Caco-2 (cell line): Measurements from ENCODE around the gene NABP2. TPM values are rescaled to one million over a fixed set of nuclear protein-coding genes. Genes with fewer than 3 reads are reported as not detected.

Experiments
- BruUV-seq: library from RNA; stranded (reverse); fragments of 400-500 nt; replicated peaks from 2 replicates; lab custom pipeline; 2021; lab: Mats Ljungman, UMichigan
- CTCF ChIA-PET: fragments of 300-600 bp; sonication (Branson Sonifier 250); formaldehyde crosslinking; loops from one replicate; lab custom pipeline; 2022; ENCODE audit warnings: antibody characterized with exemption; lab: Charles Lee
- POLR2A ChIA-PET: fragments of 300-600 bp; sonication (Branson Sonifier 250); formaldehyde crosslinking; loops from one replicate; lab custom pipeline; 2022; ENCODE audit warnings: antibody characterized with exemption; lab: Charles Lee
- DNase-seq, 2 experiments: peaks; one replicate each; pipeline versions ENCODE4 v3.0.0 to v3.0.0-alpha.2; 2020 to 2022
- H3K27me3 ChIP-seq: replicated peaks from 2 replicates; pipeline ENCODE4 v1.6.0; 2011; ENCODE audit warnings: low read length; ENCODE audit not compliant: control insufficient read depth, insufficient read depth
- H3K36me3 ChIP-seq: 2 replicates; pipeline ENCODE4 v1.5.1; 2011; ENCODE audit warnings: low read length; ENCODE audit not compliant: control insufficient read depth, insufficient read depth
- H3K4me1 ChIP-seq: fragments of 250-450 bp; sonication (Bioruptor Pico); 2 replicates; pipeline ENCODE4 v1.5.1; 2020; ENCODE audit warnings: mild to moderate bottlenecking
- H3K4me3 ChIP-seq: 2 replicates; pipeline ENCODE4 v1.5.1; 2011; ENCODE audit warnings: low read depth, mild to moderate bottlenecking, control low read depth, low read length
- H3K9me3 ChIP-seq: fragments of 250-450 bp; sonication (Bioruptor Pico); 2 replicates; pipeline ENCODE4 v1.5.1; 2020; ENCODE audit warnings: mild to moderate bottlenecking, moderate library complexity
- H3K27ac Mint-ChIP-seq: one replicate; pipeline ENCODE4 v1.8.0; 2022; ENCODE audit warnings: mixed read lengths; ENCODE audit not compliant: unreplicated experiment
- H3K27me3 Mint-ChIP-seq: one replicate; pipeline ENCODE4 v1.8.0; 2022; ENCODE audit warnings: mixed read lengths; ENCODE audit not compliant: insufficient read depth, unreplicated experiment
- H3K36me3 Mint-ChIP-seq: one replicate; pipeline ENCODE4 v1.8.0; 2022; ENCODE audit warnings: mild to moderate bottlenecking, mixed read lengths; ENCODE audit not compliant: insufficient read depth, unreplicated experiment
- H3K4me1 Mint-ChIP-seq: one replicate; pipeline ENCODE4 v1.8.0; 2022; ENCODE audit warnings: low read depth, mixed read lengths; ENCODE audit not compliant: unreplicated experiment
- H3K4me3 Mint-ChIP-seq: one replicate; pipeline ENCODE4 v1.8.0; 2022; ENCODE audit warnings: mild to moderate bottlenecking, moderate library complexity, mixed read lengths; ENCODE audit not compliant: unreplicated experiment
- H3K9me3 Mint-ChIP-seq: one replicate; pipeline ENCODE4 v1.8.0; 2022; ENCODE audit warnings: mixed read lengths; ENCODE audit not compliant: unreplicated experiment
- CTCF ChIP-seq, 2 experiments: fragments of 200-600 bp in 1 of 2; IDR thresholded peaks; 1 replicate in 1 of 2; 2 replicates in 1 of 2; pipeline versions ENCODE4 v1.5.1 to v1.8.0; 2011 to 2022; ENCODE audit warnings: antibody characterized with exemption in 1 of 2, control low read depth in 1 of 2, inconsistent platforms in 1 of 2, low read depth in 1 of 2, low read length in 1 of 2, mild to moderate bottlenecking in 1 of 2, moderate library complexity in 1 of 2; ENCODE audit not compliant: insufficient read depth in 1 of 2, severe bottlenecking in 1 of 2, unreplicated experiment in 1 of 2
- intact Hi-C: fragments of 100-400 bp; cut with micrococcal nuclease; formaldehyde crosslinking; loops from one replicate; pipeline ENCODE4 v1.10.0; 2022; ENCODE audit not compliant: unreplicated experiment
- total RNA-seq: library from RNA; stranded (reverse); gene quantifications from 2 replicates; pipeline ENCODE4 v1.2.3, GENCODE V29; 2022

NABP2 gene
- total RNA-seq, 1 experiment from 2014 or later, result 32.1 TPM

DNA sequence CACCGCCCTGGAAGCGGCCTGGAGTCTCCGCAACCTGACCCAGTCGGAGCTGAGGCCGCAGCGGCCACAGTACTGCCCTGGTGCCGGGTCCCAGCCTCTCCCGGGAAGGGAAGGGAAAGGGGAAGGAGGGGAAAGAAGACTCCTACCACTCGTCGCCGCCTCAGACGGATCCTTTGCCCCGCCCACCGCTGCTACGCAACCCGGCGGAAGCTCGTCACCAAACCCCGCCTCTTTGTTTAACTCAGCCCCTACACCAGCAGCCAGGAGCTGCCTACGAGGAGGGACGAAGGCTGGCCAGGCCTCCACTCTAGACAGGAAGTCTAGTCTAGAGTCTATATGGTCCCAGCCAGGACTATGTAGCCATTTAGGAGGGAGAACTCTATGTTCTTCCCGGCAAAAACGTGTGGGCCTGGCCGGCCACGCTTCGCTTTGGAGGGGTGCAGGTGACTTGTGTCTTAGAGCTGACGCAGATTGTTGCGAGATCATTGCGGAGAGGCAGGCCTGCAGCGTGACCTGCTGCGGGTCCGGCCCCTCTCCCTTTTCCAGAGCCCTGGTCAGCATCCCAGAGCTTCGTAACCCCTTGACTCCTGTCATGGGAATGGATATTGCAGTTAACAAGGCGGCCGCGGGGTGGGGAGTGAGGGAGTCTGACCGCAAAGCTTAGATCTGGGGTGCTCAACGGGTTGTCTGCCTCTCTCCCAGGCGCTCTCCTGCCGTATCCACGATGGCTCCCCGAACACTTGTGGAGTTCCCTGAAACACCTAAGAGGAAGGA is 2.2 kb upstream of the NABP2 start, which contains the start of gene RNF41:
Gene RNF41 (minus strand): TSS at position 166 of the 774 bp plus-strand sequence. CDS start 7,875 bp downstream, outside the sequence.
- Mint-ChIP-seq H3K27ac (peak within 1 kb of the TSS; percentile 98), H3K27me3 (no peaks in the 10 kb centered on the region), H3K4me1 (peaks cover under 1% of the 10 kb centered on the region), H3K9me3 (peaks cover under 1% of the 10 kb centered on the region), H3K4me3 (peak within 1 kb of the TSS; percentile 99), H3K36me3 (peaks cover 41% of the 10 kb centered on the region)
- POLR2A ChIA-PET, result interaction anchor here (0.6 to 2.8 kb wide), 24 partner anchors 9 to 1121 kb away, joined by 3 to 19 read pairs (median 5); partner anchors contain the start of genes ANKRD52, CNPY2, COQ10A and ESYT1
- H3K9me3 ChIP-seq, result no peaks in the 10 kb centered on the region
- CTCF ChIA-PET, result interaction anchor here (0.6 to 4.2 kb wide), 18 partner anchors 9 to 175 kb away, joined by 3 to 61 read pairs (median 6); partner anchors contain the start of genes ANKRD52, COQ10A, ESYT1 and SMARCC2
- peak in 1 of 2 experiments; percentile 16 for TF ChIP-seq CTCF (IDR thresholded peaks at IDR 0.05; ENCODE audit: insufficient read depth in 1 of 2, low read depth in 1 of 2, low read length in 1 of 2, severe bottlenecking in 1 of 2, unreplicated experiment in 1 of 2)
- peak; percentile 97 to 98 for DNase-seq
- TSS peak; percentile 65 for BruUV-seq
- peaks cover 4% of the 10 kb centered on the region for H3K4me1 ChIP-seq
- intact Hi-C loops, result loop anchor here (1.0 to 5.0 kb wide), 2 partner anchors 8 to 35 kb away; partner anchors contain the start of genes ANKRD52 and SLC39A5
- no peaks in the 10 kb centered on the region for H3K27me3 ChIP-seq
- H3K36me3 ChIP-seq, result no peaks in the 10 kb centered on the region
- H3K4me3 ChIP-seq, result peak within 1 kb of the TSS; percentile 66

GRCh38 chr12:56222531-56222895 is 1.6 kb upstream of the NABP2 start:
- ChIA-PET CTCF (interaction anchor here (0.6 to 4.2 kb wide), 13 partner anchors 9 to 175 kb away, joined by 3 to 61 read pairs (median 13); partner anchors contain the start of genes ANKRD52, COQ10A, ESYT1 and SMARCC2), POLR2A (interaction anchor here (1.1 to 2.8 kb wide), 11 partner anchors 8 to 138 kb away, joined by 3 to 19 read pairs (median 9); partner anchors contain the start of genes ANKRD52, CNPY2, SMARCC2 and STAT2)
- H3K9me3 ChIP-seq, result no peaks in the 10 kb centered on the region
- H3K36me3 ChIP-seq, result no peaks in the 10 kb centered on the region
- H3K27ac Mint-ChIP-seq, result peak overlapping the region; percentile 98
- H3K4me1 ChIP-seq, result peaks cover 4% of the 10 kb centered on the region
- H3K36me3 Mint-ChIP-seq, result peaks cover 35% of the 10 kb centered on the region
- intact Hi-C loops, result loop anchor here (1.0 to 5.0 kb wide), 2 partner anchors 8 to 35 kb away; partner anchors contain the start of genes ANKRD52 and SLC39A5
- H3K4me3 Mint-ChIP-seq, result peak overlapping the region; percentile 99
- no peaks in the 10 kb centered on the region for H3K9me3 Mint-ChIP-seq
- no peak for DNase-seq
- BruUV-seq, result TSS peak; percentile 31
- no peak for TF ChIP-seq CTCF (IDR thresholded peaks at IDR 0.05; ENCODE audit: insufficient read depth in 1 of 2, low read depth in 1 of 2, low read length in 1 of 2, severe bottlenecking in 1 of 2, unreplicated experiment in 1 of 2)
- H3K4me1 Mint-ChIP-seq, result no peaks in the 10 kb centered on the region
- no peaks in the 10 kb centered on the region for H3K27me3 Mint-ChIP-seq
- no peaks in the 10 kb centered on the region for H3K27me3 ChIP-seq
- H3K4me3 ChIP-seq, result peak overlapping the region; percentile 59

GRCh38 chr12:56223571-56224101 is 506 bp upstream of the NABP2 start:
- no peaks in the 10 kb centered on the region for H3K9me3 ChIP-seq
- no peaks in the 10 kb centered on the region for H3K27me3 ChIP-seq
- no peaks in the 10 kb centered on the region for H3K9me3 Mint-ChIP-seq
- POLR2A ChIA-PET, result no interaction called here
- no peak for DNase-seq
- peaks cover 31% of the 10 kb centered on the region for H3K36me3 Mint-ChIP-seq
- H3K4me3 ChIP-seq, result peak overlapping the region; percentile 59
- peak overlapping the region; percentile 98 for H3K27ac Mint-ChIP-seq
- no peaks in the 10 kb centered on the region for H3K27me3 Mint-ChIP-seq
- TF ChIP-seq CTCF (IDR thresholded peaks at IDR 0.05; ENCODE audit: insufficient read depth in 1 of 2, low read depth in 1 of 2, low read length in 1 of 2, severe bottlenecking in 1 of 2, unreplicated experiment in 1 of 2), result no peak
- H3K4me1 Mint-ChIP-seq, result no peaks in the 10 kb centered on the region
- CTCF ChIA-PET, result interaction anchor here (4.2 kb wide), 1 partner anchor 18 kb away, joined by 61 read pairs; no protein-coding TSS in a partner anchor
- no peaks in the 10 kb centered on the region for H3K36me3 ChIP-seq
- no TSS peak for BruUV-seq
- H3K4me3 Mint-ChIP-seq, result peak overlapping the region; percentile 99
- intact Hi-C loops, result loop anchor here (1.0 to 5.0 kb wide), 5 partner anchors 17 to 105 kb away; partner anchors contain the start of genes ANKRD52 and ZC3H10
- peaks cover 4% of the 10 kb centered on the region for H3K4me1 ChIP-seq
